Measurements from ENCODE around the gene MFRP.

DNA sequence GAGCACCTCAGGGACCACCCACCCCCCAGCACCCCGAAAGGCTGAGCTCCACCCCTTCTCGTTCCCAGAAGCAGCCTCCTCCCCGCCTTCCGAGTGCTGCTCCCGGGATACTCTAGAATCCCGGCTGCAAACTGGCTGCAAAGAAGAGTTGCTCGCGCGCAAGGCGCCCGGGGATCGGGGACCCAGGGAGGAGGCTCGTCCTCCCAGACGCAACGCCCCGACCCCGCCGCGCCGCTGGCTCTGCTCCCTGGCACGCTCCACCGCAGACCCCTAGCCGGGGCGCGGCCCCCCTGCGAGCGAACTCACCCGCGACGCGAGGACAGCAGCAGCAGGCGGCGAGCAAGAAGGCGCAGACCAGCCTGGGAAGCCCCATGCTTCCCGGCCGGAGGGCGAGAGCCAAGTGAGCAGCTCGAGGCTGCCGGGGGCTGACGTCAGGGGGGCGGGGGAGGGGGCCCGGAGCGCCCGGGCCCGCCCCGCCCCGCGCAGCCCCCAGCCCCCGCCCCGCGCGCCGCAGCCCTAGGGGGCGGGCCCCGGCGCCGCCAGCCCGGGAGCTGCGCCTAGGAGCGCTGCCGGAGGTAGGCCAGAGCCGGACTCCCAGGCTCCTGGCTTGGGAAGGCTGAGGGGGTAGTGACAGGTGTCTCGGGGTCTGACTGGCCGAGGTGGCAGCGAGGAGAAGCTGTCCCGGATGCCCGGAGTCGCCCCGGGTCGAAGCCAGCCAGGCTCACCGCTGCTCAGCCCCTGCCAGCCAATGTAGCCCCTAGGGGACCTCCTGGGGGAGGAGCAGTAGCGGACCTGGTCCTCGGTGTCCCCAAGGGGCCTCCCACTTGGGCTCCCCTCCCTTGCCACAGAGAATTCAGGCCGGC is 29.5 kb downstream of the MFRP start, which contains the start of gene MCAM:
- TF ChIP-seq CTCF (conservative IDR thresholded peaks at IDR 0.05) (no peak), ZFX (IDR thresholded peaks at IDR 0.05) (no peak)
